ENCODE data around the gene LDAH. TPM values are rescaled to one million over a fixed set of nuclear protein-coding genes. Genes with fewer than 3 reads are reported as not detected.

LDAH gene
- polyA plus RNA-seq, 1 donor from 2014 or later = 15.4 TPM

DNA sequence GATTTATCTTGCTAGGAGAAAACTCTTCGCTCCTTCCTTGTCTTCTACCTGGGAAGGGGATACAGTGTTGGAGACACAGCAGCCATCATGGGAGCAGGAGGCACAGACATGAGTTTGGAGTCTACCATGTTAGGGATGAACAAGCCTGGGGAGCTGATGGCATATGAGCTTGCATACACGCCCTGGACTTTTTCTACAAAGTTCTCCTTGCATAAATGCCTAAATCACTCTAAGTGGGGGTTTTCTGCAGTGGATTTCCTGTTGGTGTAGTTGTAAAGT is 168.4 kb downstream of the LDAH start:
- peak overlapping the region in 1 of 3 donors; percentile 82 for H3K27ac Mint-ChIP-seq

GRCh38 chr2:20653695-20654534 is 169.0 kb downstream of the LDAH start:
- Mint-ChIP-seq H3K36me3 (no peaks in the 10 kb centered on the region), H3K27me3 (peaks cover 13% of the 10 kb centered on the region), H3K4me1 (peaks cover 19 to 20% (median 20%) of the 10 kb centered on the region in 3 donors), H3K9me3 (no peaks in the 10 kb centered on the region), H3K27ac (peak overlapping the region in 1 of 3 donors; percentile 82), H3K4me3 (peak overlapping the region in 1 of 4 donors; percentile 33)

More for the DNA sequence above, 168.4 kb downstream of the LDAH start:
- H3K36me3 Mint-ChIP-seq = no peaks in the 10 kb centered on the region
- H3K9me3 Mint-ChIP-seq = no peaks in the 10 kb centered on the region
- peak overlapping the region in 1 of 4 donors; percentile 33 for H3K4me3 Mint-ChIP-seq
- H3K4me1 Mint-ChIP-seq = peaks cover 14 to 16% (median 14%) of the 10 kb centered on the region in 3 donors
- peaks cover 15% of the 10 kb centered on the region for H3K27me3 Mint-ChIP-seq

DNA sequence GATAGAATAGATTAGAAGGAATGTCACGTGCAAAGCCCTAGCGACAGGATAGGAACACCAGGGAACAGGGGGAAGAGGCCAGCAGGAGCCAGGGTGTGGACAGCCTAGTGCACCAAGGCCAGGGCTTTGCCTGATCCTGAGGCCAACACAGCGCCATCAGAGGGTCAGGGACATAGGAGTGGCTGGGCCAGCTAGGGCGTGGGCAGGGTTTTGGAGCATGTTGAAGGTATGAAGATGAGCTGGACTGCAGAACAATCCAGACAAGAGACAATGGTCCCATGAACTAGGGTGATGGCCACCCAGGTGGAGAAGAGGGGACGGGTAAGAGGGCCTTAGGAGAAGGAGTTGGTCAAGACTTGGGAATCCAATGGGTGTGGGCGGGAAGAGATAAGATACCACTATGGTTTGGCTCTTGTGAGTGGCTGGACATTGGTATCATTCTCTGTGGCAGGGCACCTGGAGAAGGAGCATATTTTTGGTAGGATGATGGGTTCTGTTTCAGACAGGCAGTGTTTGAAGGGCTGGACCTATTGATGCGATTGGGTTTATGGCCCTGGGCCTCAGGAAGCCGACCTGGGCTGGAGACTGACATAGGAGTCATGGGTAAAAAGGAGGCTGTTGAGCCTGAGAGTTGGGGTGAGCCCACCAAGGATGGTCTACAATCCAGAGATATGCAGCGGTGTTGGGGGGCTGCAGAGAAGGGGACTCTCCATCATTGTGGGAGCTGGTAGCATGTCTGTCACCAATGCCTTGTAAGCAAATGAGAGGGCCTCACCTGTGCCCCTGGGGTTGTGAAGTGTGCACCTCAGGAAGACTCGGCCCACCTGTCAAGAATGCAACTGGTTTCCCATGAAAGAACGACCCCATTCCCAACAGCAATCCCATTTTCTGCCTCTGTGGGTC is 170.0 kb downstream of the LDAH start:
- Mint-ChIP-seq H3K4me3 (peak overlapping the region in 1 of 4 donors; percentile 67), H3K36me3 (peaks cover 3% of the 10 kb centered on the region), H3K27ac (peak overlapping the region; percentile 49 to 82 (median 73)), H3K9me3 (no peaks in the 10 kb centered on the region), H3K4me1 (peaks cover 29 to 30% (median 29%) of the 10 kb centered on the region in 3 donors), H3K27me3 (peaks cover 7% of the 10 kb centered on the region)

- peaks cover 35 to 37% (median 36%) of the 10 kb centered on the region in 3 donors for H3K4me1 Mint-ChIP-seq
- peak overlapping the region in 2 of 4 donors; percentile 67 to 86 for H3K4me3 Mint-ChIP-seq
- peaks cover 4% of the 10 kb centered on the region for H3K36me3 Mint-ChIP-seq
- H3K27ac Mint-ChIP-seq = peak overlapping the region; percentile 73 to 97 (median 82)
- no peaks in the 10 kb centered on the region for H3K9me3 Mint-ChIP-seq
- peaks cover 5% of the 10 kb centered on the region for H3K27me3 Mint-ChIP-seq
Measured at GRCh38 chr2:20652141-20652540, 170.8 kb downstream of the LDAH start.

DNA sequence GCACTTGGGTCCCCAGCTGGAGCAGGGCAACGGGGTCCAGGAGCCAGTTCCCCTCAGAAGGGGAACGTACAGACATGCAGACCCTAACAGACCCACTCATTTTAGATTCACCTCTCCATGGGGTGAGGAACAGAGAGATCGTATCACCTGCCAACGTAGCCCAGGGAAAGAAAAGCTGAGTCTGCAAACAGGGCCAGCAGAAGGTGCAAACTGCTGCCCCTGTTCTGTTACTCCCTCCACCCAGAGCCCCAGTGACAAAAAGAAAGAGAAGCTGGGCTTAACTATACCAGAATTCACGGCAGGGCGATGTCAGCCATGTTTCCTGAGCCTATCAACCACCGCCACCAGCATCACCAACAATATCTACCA is 171.2 kb downstream of the LDAH start:
- no peaks in the 10 kb centered on the region for H3K9me3 Mint-ChIP-seq
- peaks cover 4% of the 10 kb centered on the region for H3K36me3 Mint-ChIP-seq
- H3K4me1 Mint-ChIP-seq = peaks cover 35 to 38% (median 36%) of the 10 kb centered on the region in 3 donors
- peak overlapping the region; percentile 71 to 95 (median 88) for H3K4me3 Mint-ChIP-seq
- peaks cover 4% of the 10 kb centered on the region for H3K27me3 Mint-ChIP-seq
- peak overlapping the region; percentile 54 to 97 (median 96) for H3K27ac Mint-ChIP-seq

DNA sequence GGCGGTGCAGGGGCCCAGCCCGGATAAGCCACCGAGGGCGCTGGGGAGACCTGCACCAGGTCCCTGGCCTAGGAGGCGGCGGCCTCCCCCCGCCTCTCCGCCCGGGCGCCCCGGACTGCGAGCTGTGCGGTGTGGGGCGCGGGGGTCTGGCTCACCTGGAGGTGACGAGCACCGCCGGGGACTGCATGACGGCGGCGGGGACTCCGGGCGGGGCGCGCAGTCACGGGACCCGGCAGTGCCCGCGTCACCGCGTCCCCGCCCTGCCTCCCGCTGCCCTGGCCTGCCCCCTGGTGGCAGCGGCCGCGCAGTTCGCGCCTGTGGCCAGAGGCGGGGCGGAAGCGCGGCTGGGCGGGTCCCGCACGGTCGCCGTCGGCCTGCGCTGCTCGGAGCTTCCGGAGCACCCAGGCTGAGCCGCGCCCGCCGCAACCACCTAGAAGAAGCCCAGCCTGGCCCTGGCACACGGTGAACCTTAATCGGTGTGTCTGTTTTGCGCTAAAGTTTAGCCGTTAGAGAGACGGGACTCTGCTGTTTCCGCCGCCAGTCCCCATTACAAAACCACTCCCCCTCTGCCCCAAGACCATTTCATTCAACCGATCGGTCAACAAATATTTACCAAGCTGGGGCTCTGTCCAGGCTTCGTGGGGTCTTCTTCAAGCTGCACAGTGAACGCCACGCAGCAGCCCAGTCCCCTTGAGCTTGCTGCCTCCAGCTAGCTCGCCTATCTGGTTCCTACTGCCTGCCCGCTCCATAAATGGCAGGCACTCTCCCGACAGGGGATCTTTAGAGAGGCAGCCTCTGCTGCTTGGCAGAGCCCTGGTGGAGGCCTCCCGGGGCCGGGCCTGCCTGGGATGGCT is 171.8 kb downstream of the LDAH start, which contains the start of gene HS1BP3:
Gene HS1BP3, minus strand, starts transcription at position 222 of the 854 bp plus-strand sequence. Its CDS starts 35 bp downstream, at position 187.
- H3K27me3 Mint-ChIP-seq = peaks cover 4% of the 10 kb centered on the region
- peaks cover 4% of the 10 kb centered on the region for H3K36me3 Mint-ChIP-seq
- no peaks in the 10 kb centered on the region for H3K9me3 Mint-ChIP-seq
- H3K4me3 Mint-ChIP-seq = peak within 1 kb of the TSS; percentile 71 to 96 (median 88)
- H3K4me1 Mint-ChIP-seq = peaks cover 35 to 39% (median 36%) of the 10 kb centered on the region in 3 donors
- peak within 1 kb of the TSS; percentile 87 to 97 (median 96) for H3K27ac Mint-ChIP-seq

DNA sequence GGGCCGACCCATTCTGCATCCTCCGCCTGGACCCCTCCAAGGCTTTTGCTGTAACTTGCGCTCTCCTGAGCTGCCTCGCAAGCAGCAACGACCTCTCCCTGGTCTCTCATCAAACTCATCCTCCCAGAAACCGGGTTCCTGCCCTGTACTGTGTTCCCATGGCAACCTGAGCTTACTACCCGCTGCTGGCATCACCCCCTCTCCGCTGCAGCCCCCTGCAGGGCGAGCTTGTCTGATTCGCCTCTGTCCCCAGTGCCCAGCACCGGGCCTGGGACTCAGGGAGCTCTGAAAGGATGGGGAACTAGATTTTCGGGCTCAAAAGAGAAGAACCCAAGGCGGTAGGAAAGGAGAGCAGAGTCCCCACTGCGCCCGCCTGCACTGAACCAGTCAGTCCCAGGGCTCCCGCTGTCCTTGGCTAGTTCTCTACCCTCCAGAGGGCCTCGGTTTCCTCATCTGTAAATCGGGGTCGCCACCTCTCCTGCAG is 172.5 kb downstream of the LDAH start:
- H3K4me3 Mint-ChIP-seq = peak overlapping the region; percentile 71 to 96 (median 88)
- peaks cover 2% of the 10 kb centered on the region for H3K27me3 Mint-ChIP-seq
- H3K9me3 Mint-ChIP-seq = no peaks in the 10 kb centered on the region
- H3K27ac Mint-ChIP-seq = peak overlapping the region; percentile 84 to 91 (median 87)
- peaks cover 35 to 39% (median 36%) of the 10 kb centered on the region in 3 donors for H3K4me1 Mint-ChIP-seq
- H3K36me3 Mint-ChIP-seq = peaks cover 4% of the 10 kb centered on the region

- Mint-ChIP-seq H3K4me1 (peaks cover 35 to 39% (median 36%) of the 10 kb centered on the region in 3 donors), H3K9me3 (no peaks in the 10 kb centered on the region), H3K27ac (peak overlapping the region; percentile 84 to 91 (median 87)), H3K36me3 (peaks cover 4% of the 10 kb centered on the region), H3K27me3 (no peaks in the 10 kb centered on the region), H3K4me3 (peak overlapping the region; percentile 71 to 96 (median 88))
Measured at GRCh38 chr2:20649976-20650375, 172.9 kb downstream of the LDAH start.

DNA sequence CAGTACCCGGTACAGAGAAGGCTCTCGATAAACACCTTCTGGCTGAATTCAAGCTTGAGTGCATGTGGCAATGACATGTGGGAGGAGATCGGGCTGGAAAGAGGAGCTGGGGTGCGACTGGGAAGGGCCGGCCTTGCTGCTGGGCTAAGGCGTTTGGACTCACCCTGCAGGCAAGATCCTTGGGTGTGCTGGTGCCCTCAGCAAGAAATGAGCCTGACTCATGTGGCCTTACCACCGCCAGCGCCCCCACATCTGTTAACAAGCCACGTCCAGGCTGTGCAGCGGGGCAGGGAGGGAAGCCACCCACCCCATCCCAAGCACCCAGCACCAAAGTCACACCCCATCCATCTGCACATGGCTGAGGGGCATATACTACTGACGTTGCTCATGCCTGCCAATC is 173.3 kb downstream of the LDAH start:
- Mint-ChIP-seq H3K27me3 (no peaks in the 10 kb centered on the region), H3K36me3 (peaks cover 4% of the 10 kb centered on the region), H3K27ac (peak overlapping the region in 2 of 3 donors; percentile 84 to 87), H3K4me3 (peak overlapping the region in 3 of 4 donors; percentile 71 to 96 (median 84)), H3K9me3 (no peaks in the 10 kb centered on the region), H3K4me1 (peaks cover 35 to 39% (median 36%) of the 10 kb centered on the region in 3 donors)

DNA sequence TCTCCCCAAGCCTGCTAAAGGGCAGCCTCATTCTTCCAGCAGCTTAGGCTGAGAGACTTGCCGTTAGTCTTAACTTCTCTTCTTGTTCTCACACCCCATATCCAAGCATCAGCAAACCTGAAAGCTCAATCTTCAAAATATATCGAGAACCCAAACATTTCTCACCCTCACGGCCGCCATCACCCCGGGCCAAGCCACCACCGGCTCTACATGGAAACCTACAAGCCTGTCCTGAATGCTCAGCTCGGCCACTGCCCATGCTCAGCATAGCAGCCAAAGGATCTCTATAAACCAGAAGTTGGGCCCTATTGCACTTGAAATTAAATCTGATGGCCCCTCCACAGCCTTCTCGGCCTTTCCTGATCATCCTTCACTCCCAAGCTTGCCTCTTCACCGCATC is 174.1 kb downstream of the LDAH start:
- Mint-ChIP-seq H3K27ac (peak overlapping the region; percentile 71 to 89 (median 87)), H3K4me1 (peaks cover 35 to 39% (median 36%) of the 10 kb centered on the region in 3 donors), H3K36me3 (peaks cover 4% of the 10 kb centered on the region), H3K27me3 (no peaks in the 10 kb centered on the region), H3K9me3 (no peaks in the 10 kb centered on the region), H3K4me3 (peak overlapping the region in 3 of 4 donors; percentile 53 to 84 (median 71))

- no peaks in the 10 kb centered on the region for H3K27me3 Mint-ChIP-seq
- peaks cover 36 to 39% (median 36%) of the 10 kb centered on the region in 3 donors for H3K4me1 Mint-ChIP-seq
- no peaks in the 10 kb centered on the region for H3K9me3 Mint-ChIP-seq
- peak overlapping the region in 3 of 4 donors; percentile 58 to 83 (median 71) for H3K4me3 Mint-ChIP-seq
- peak overlapping the region in 2 of 3 donors; percentile 64 to 87 for H3K27ac Mint-ChIP-seq
- peaks cover 4% of the 10 kb centered on the region for H3K36me3 Mint-ChIP-seq
Measured at GRCh38 chr2:20648206-20648605, 174.7 kb downstream of the LDAH start.

DNA sequence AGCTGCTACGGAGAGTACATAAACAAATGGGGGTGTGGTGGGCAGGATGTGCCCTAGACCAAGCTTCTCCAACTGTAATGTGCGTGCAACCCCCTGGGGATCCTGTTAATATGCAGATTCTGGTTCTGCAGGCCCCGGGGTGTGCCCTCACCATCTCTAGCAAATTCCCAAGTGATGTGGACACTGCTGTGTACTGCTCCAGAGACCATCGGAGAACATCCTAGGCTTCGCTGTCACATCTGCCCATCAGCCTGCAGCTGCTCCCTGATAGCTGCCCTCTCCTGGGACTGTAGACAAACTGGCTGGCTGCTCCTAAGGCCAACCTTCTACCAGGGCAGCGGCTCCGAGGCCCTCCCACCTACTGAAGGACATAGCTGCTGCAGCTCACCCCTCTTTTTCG is 175.2 kb downstream of the LDAH start:
- no peaks in the 10 kb centered on the region for H3K9me3 Mint-ChIP-seq
- H3K4me3 Mint-ChIP-seq = peak overlapping the region; percentile 42 to 83 (median 69)
- H3K36me3 Mint-ChIP-seq = peaks cover 4% of the 10 kb centered on the region
- peaks cover 36 to 39% (median 36%) of the 10 kb centered on the region in 3 donors for H3K4me1 Mint-ChIP-seq
- peak overlapping the region in 1 of 3 donors; percentile 87 for H3K27ac Mint-ChIP-seq
- H3K27me3 Mint-ChIP-seq = no peaks in the 10 kb centered on the region

DNA sequence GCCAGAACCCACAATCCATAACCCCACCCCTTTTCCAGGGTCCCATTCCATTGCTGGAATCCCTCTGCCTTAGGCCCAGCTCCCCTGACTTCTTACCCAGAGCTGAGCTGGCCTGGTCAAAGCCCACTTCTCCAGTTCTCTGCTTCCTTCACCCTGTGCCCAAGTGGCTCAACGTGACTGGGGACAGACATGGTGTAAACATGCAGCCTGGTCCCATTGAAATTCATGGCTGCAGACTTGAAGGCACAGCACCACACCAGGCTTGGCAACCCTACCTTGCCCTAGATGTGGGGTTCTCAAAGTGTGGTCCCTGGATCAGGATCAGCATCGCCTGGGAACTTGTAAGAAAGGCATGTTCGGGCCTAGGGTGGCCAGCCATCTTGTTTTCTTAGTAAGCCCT is 175.7 kb downstream of the LDAH start:
- no peaks in the 10 kb centered on the region for H3K27me3 Mint-ChIP-seq
- peak overlapping the region in 2 of 3 donors; percentile 39 to 87 for H3K27ac Mint-ChIP-seq
- H3K9me3 Mint-ChIP-seq = no peaks in the 10 kb centered on the region
- peaks cover 4% of the 10 kb centered on the region for H3K36me3 Mint-ChIP-seq
- H3K4me1 Mint-ChIP-seq = peaks cover 36 to 39% (median 38%) of the 10 kb centered on the region in 3 donors
- peak overlapping the region in 2 of 4 donors; percentile 67 to 71 for H3K4me3 Mint-ChIP-seq

GRCh38 chr2:20646446-20646845 is 176.5 kb downstream of the LDAH start:
- H3K9me3 Mint-ChIP-seq = no peaks in the 10 kb centered on the region
- peak overlapping the region in 1 of 3 donors; percentile 42 for H3K27ac Mint-ChIP-seq
- no peaks in the 10 kb centered on the region for H3K27me3 Mint-ChIP-seq
- H3K36me3 Mint-ChIP-seq = peaks cover 4% of the 10 kb centered on the region
- H3K4me3 Mint-ChIP-seq = peak overlapping the region in 1 of 4 donors; percentile 37
- peaks cover 35 to 37% (median 36%) of the 10 kb centered on the region in 3 donors for H3K4me1 Mint-ChIP-seq
